Non-pigmented ciliary epithelial cell (primary cell): ENCODE measurements around the gene PLIN5.
"Not testable (repeated sequence)": the region's sequence is repeated elsewhere in the genome, so short reads cannot be mapped to it uniquely, and the experiment has no call there.

Source experiments
- DNase-seq: peaks from one replicate; pipeline ENCODE4 v3.0.0-alpha.2; 2010; ENCODE audit warnings: low read depth

Gene PLIN5

DNA sequence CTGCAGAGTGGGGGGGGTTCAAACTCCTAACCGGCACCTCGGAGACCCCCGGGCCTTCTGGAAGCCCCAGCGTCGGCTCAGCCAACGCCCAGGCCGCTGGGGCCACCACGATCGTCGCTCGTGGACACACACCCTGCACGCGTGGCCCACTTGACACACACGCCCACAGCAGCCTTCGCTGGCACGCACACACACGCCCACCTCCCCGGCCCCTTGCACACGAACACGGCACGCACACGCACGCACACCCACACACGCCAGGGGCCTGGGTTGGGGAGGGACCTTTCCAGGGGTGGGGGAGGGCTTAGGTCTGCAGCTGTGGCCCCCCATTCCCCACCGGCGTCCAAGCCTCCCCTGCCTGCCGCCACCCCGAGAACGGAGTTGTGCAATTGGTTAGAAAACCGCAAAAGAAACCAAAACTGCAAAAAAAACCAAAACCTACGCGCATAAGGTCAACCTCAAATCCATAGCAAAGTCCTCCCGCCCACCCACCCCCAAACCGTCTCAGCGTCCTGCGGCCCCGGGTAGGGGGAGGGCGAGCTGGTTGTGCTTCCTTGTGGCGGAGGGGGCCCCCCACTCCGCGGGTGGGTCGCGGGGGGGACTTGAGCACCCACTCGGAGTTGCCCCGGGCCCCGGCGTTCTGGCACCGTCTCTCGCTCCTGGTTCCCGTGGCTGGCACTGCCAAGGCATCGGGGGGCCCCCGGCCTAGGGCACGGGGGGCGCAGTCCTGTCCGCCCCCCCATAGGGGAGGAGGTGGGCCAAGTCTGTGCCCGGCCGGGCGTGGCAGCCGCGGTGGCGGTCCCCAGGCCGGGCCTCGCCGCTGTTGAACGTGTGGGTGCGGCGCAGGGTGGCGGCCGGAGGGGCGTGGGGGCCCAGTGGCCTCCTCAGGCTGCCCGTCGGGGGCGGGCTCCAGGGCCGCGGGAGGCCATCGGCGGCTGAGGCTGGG, 8.1 kb upstream of the PLIN5 start:
- no peak for DNase-seq

GRCh38 chr19:4541806-4542145, 6.8 kb upstream of the PLIN5 start:
- not testable (repeated sequence) for DNase-seq

GRCh38 chr19:4541114-4541805, 6.2 kb upstream of the PLIN5 start:
- no peak for DNase-seq

- DNase-seq = no peak
Observed at GRCh38 chr19:4539693-4540581, 4.9 kb upstream of the PLIN5 start, which contains the start of gene LRG1. Gene LRG1, minus strand, starts transcription at chr19:4540036. Its CDS starts 23 bp downstream, at chr19:4540013.

DNA sequence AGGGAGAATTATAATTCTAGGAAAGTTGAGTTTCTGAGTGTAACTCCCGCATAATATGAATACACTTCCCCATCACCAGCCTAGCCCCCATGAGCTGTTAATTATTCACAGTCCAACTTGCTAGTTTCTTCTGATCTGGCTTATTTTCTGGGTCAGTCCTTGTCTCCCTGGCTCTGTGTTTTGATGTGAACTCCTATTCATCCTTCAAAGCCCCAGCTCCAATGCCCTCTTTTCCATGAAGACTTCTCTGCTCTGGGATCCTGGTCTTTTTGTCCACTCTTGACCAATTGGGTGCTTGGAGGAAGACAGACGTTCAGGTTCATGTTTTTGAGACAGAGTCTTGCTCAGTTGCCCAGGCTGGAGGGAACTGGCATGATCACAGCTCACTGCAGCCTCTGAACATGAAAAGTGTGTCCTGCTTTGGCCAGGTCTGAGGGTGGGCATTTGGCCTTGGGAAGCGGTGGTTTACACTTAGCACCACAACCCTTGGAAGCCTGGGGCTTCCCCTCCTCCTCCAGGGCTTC, 4.2 kb upstream of the PLIN5 start:
- DNase-seq = no peak

- DNase-seq = no peak
Observed at GRCh38 chr19:4538601-4538954, 3.6 kb upstream of the PLIN5 start.

DNA sequence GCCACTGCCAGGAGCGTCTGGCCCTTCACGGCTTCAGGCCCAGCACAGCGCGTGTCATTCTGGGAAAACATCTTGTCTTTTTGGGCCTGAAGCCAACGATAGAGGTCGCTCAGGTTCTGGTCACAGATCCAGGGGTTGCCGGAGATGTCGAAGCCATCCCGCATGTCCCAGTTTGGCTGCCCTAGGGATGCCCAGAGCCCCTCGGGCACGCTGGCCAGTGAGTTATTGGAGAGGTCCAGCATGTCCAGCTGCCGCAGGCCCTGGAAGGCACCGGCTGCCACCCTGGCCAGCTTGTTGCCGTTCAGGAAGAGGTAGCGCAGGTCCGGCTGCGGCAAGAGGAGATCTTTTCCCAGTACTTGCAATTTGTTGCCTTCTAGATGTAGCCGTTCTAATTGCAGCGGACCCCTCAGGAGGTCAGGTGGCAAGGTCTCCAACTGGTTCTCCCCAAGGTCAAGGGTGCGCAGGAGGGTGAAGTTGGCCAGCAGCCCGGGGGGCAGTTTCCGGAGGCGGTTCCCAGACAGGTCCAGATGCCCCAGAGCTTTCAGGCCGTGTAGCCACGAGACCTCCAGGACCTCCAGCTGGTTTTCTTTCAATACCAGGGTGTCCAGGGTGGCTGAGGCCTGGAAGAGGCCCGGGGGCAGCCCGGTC, 3.1 kb upstream of the PLIN5 start:
- no peak for DNase-seq

DNA sequence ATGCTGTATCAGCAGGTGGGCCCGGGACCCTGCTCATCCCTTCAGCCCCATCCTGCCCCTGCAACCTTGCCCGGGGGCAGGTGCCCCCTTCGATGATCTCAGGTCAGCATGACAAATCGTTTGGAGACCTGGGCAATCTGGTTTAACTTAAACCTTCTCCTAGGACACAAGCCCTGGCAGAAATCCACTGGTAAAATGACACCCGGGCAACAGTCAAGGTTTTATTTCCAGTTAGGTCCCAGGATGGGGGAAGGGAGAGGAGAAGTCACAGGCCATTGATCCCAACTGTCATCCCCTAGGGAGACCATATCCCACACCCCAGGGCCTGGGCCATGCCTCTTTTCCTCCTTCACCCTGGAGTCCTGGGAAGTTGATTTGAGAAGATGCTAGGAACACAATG, 1.8 kb upstream of the PLIN5 start:
- no peak for DNase-seq

DNA sequence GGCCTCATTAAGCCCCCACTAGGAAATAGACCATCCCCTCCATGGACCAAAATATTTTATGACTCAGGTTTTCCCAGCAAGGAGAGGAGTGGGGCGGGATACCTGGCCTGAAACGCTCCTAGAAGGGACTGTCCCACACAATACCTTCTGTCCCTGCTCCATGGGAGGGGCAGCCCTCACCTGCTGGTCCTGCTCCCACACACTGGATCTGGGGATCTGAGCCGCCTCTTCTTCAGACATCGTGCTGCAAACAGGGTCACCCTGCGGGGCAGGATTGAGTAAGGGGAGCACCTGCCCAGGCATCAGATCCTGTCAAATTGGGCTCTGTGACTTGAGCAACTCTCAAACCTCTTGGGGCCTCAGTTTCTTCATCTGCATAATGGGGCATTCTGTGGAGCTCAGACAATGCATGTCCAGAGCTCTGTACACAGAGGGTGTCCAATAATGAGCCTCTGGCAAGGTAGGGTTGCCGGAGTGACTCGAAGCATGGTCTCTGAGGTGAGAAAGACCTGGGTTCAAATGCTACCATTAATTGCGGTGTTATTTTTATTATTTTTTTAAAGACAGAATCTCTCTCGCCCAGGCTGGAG, 1.1 kb downstream of the PLIN5 start:
- no peak for DNase-seq

- no peak for DNase-seq
Observed at GRCh38 chr19:4533334-4533733, 1.7 kb downstream of the PLIN5 start.

- DNase-seq = no peak
Observed at GRCh38 chr19:4531562-4532165, 3.4 kb downstream of the PLIN5 start.

DNA sequence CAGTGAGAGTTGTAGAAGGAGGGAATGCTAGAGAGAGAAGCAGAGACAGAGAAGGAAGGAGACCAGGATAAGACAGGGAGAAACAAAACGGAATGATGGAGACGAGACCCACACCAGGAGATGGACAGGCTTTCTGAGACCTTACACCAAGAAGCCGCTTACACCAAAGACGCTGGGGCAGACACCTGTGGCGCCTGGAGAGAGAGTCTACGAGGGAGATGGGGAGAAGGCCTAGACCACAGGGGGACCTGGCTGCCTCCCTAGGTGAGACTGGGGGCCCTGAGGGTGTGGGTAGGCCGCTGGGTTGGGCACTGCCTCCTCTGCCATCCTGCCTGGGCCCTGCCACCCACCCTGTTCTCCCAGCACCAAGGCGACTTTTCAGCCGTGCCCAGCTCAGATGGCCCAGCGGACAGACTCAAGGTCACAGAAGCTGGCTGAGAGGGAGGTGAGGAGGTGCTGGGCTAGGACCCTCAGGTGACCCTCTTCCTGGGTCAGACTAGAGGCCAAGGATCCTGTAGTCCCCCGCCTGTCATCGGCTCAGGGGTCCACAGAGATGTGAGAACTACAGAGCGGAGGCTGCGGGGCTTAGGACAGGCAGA, 5.0 kb downstream of the PLIN5 start:
- no peak for DNase-seq

DNA sequence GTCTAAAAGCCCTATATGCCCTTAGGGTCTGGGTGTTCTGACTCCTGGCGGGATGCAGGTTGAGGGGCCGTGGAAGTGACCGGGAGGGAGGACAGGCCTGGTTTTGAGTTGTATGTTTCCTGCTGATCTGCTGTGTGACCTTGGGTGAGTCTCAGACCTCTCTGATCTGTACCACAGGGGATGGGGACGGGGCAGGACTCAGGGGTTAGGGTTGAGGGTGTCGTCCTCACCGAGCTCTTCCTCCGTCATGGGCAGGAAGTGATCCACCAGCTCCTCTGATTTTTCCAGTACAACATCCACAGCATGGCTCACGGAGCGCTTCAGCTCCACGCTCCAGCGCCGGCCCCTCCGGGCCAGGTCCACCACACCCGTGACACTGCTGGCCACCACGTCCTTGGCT, 6.2 kb downstream of the PLIN5 start:
- no peak for DNase-seq

DNA sequence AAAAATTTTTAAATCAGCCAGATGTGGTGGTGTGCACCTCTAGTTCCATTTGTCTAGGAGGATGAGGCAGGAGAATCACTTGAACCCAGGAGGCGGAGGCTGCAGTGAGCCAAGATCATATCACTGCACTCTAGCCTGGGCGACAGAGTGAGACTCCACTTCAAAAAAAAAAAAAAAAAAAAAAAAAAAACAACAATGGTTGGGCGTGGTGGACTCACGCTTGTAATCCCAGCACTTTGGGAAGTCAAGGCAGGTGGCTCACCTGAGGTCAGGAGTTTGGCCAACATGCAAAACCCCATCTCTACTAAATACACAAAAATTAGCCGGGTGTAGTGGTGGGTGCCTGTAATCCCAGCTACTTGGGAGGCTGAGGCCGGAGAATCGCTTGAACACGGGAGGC, 7.6 kb downstream of the PLIN5 start:
- DNase-seq = not testable (repeated sequence)

GRCh38 chr19:4525563-4526002, 9.4 kb downstream of the PLIN5 start:
- DNase-seq = no peak

DNA sequence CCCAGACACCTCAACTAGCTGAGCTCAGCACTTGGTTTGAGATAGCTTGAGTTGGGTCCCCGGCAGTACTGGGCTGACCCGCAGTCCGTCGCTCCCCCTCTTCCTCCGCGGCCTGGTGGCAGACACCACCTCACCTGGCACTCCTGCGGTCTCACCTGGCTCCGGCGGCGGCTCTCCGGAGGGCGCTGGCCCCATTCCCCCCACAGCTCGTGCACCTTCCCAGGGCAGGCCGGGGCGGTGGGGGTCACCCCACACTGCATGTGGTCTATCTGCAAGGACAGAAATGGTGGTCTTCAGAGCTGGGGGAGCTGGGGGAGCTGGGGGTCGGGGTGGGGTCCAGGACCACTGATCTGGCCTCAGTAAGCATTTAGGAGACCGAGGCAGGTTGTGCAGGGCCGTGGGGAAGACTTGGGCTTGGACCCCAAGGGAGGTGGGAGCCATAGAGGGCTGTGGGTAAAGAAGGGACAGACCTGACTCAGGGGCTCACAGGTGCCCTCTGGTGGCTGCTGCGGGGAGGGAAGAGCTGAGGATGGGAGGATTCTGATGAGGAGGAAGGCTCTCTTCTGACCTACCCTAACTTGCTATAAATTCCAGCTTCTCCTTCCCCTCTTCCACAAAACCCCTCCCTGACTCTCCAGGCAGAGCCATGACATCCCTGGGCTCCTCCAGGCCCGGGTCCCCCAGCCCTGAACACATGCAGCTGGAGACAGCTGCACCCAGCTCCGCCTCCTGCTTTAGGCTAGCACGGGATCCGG, 10.0 kb downstream of the PLIN5 start:
- DNase-seq = no peak

GRCh38 chr19:4523306-4524110, 11.5 kb downstream of the PLIN5 start:
- no peak for DNase-seq

GRCh38 chr19:4522291-4523002, 12.6 kb downstream of the PLIN5 start:
- no peak for DNase-seq
